Esophagus squamous epithelium (tissue), 4 donors: Measurements from ENCODE around the gene ALX4.

ENCODE experiments used
- CTCF ChIP-seq, 6 experiments: fragments of 450-650 bp in 4 of 6; fragments of 200-600 bp in 2 of 6; sonication (generic) in 2 of 6; IDR thresholded peaks; one replicate each; pipeline ENCODE4 v1.5.1; 2016 to 2019; ENCODE audit warnings: antibody characterized with exemption in 6 of 6, mild to moderate bottlenecking in 4 of 6, moderate library complexity in 4 of 6
- POLR2A ChIP-seq, 4 donors: fragments of 450-650 bp; IDR thresholded peaks; one replicate each; pipeline ENCODE4 v1.6.1; 2017; ENCODE audit warnings: antibody characterized with exemption in 4 of 4, mild to moderate bottlenecking in 4 of 4, moderate library complexity in 3 of 4

GRCh38 chr11:44248109-44248508 lies 61.8 kb downstream of the ALX4 start:
- no peak for TF ChIP-seq CTCF (IDR thresholded peaks at IDR 0.05)
- no peak for TF ChIP-seq POLR2A (IDR thresholded peaks at IDR 0.05)
